Measurements from ENCODE around the gene SKOR2. TPM values are rescaled to one million over a fixed set of nuclear protein-coding genes. Genes with fewer than 3 reads are reported as not detected.

SKOR2 gene
- total RNA-seq, 1 donor from 2014 or later, result not detected

DNA sequence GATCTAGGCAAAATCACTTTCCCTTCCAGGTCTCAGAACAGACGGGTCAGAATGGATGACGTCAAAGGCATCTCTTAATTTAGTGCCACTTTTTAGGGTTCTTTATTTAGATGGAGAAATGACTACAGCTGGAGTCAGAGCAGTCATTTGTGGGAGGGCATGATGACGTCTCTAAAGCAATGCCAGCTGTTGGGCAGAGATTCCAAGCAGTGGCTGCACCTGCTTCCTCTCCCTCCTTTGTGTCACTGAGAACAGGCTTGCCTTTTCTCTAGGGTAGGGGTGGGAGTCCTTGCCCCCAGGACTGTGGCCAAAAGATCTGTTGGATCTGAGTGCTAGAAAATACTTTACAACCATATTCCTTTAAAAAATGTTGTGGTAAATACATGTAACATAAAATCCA, 28.7 kb upstream of the SKOR2 start:
- Mint-ChIP-seq H3K9me3 (no peaks in the 10 kb centered on the region), H3K4me1 (no peaks in the 10 kb centered on the region), H3K27ac (no peak overlapping the region), H3K27me3 (ENCODE audit: insufficient read depth, low read depth) (peaks cover 3% of the 10 kb centered on the region), H3K36me3 (no peaks in the 10 kb centered on the region), H3K4me3 (no peak overlapping the region)
- Histone ChIP-seq H2AFZ (replicated peaks) (no peak overlapping the region), H3K27ac (no peak overlapping the region), H3K4me3 (no peak overlapping the region), H3K79me2 (ENCODE audit: low read depth) (no peaks in the 10 kb centered on the region), H3K9me3 (ENCODE audit: low read depth) (no peaks in the 10 kb centered on the region), H3K9ac (no peak overlapping the region), H3F3A (ENCODE audit: low read depth) (no peaks in the 10 kb centered on the region), H4K20me1 (ENCODE audit: low read depth) (no peaks in the 10 kb centered on the region), H3K4me2 (no peak overlapping the region), H3K4me1 (no peaks in the 10 kb centered on the region), H3K36me3 (no peaks in the 10 kb centered on the region), H3K27me3 (peaks cover 5% of the 10 kb centered on the region)
- no peak for DNase-seq (ENCODE audit: low spot score)
- no peak for TF ChIP-seq CTCF (IDR thresholded peaks at IDR 0.05)
- TF ChIP-seq EZH2 (IDR thresholded peaks at IDR 0.05), result no peak
- no peak for TF ChIP-seq EZH2phosphoT487 (IDR thresholded peaks at IDR 0.05)

DNA sequence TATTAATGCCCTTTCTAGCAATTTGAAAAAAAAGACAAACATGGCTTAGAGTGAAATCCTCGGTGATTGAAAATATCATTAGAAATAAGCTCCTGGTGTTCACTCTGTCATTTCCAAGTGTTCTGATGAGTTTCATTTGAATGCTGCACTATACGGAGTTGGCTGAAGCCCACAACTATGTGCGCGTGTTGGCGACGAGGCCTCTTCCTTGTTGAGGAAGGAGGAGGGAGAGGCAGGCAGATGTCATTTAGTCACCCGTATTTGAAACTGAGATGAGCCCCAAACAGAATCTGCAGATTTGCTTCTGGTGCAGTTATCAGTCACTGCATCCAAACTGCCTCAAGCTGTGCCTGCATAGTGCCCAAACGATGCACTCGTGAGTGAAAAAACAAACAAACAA, 23.5 kb upstream of the SKOR2 start:
- no peaks in the 10 kb centered on the region for H3K79me2 ChIP-seq (ENCODE audit: low read depth)
- H3F3A ChIP-seq (ENCODE audit: low read depth), result no peaks in the 10 kb centered on the region
- TF ChIP-seq EZH2 (IDR thresholded peaks at IDR 0.05) (no peak), EZH2phosphoT487 (IDR thresholded peaks at IDR 0.05) (no peak), CTCF (IDR thresholded peaks at IDR 0.05) (no peak)
- no peaks in the 10 kb centered on the region for H3K4me1 ChIP-seq
- Mint-ChIP-seq H3K27ac (no peak overlapping the region), H3K36me3 (no peaks in the 10 kb centered on the region), H3K4me1 (no peaks in the 10 kb centered on the region), H3K27me3 (ENCODE audit: insufficient read depth, low read depth) (peaks cover 3% of the 10 kb centered on the region), H3K4me3 (no peak overlapping the region), H3K9me3 (no peaks in the 10 kb centered on the region)
- H3K27me3 ChIP-seq, result peaks cover 5% of the 10 kb centered on the region
- no peak overlapping the region for H3K27ac ChIP-seq
- H4K20me1 ChIP-seq (ENCODE audit: low read depth), result no peaks in the 10 kb centered on the region
- no peaks in the 10 kb centered on the region for H3K36me3 ChIP-seq
- DNase-seq (ENCODE audit: low spot score), result no peak
- no peaks in the 10 kb centered on the region for H3K9me3 ChIP-seq (ENCODE audit: low read depth)
- H3K4me2 ChIP-seq, result no peak overlapping the region
- no peak overlapping the region for H2AFZ ChIP-seq (replicated peaks)
- no peak overlapping the region for H3K9ac ChIP-seq
- H3K4me3 ChIP-seq, result no peak overlapping the region

GRCh38 chr18:47265197-47265596, 13.7 kb upstream of the SKOR2 start:
- Histone ChIP-seq H3K36me3 (no peaks in the 10 kb centered on the region), H3K9me3 (ENCODE audit: low read depth) (no peaks in the 10 kb centered on the region), H3K4me2 (no peak overlapping the region), H3K9ac (no peak overlapping the region), H3F3A (ENCODE audit: low read depth) (peaks cover 5% of the 10 kb centered on the region), H3K27ac (no peak overlapping the region), H3K27me3 (peaks cover 76% of the 10 kb centered on the region), H4K20me1 (ENCODE audit: low read depth) (peaks cover 24% of the 10 kb centered on the region), H3K79me2 (ENCODE audit: low read depth) (no peaks in the 10 kb centered on the region), H2AFZ (replicated peaks) (no peak overlapping the region), H3K4me3 (no peak overlapping the region), H3K4me1 (no peaks in the 10 kb centered on the region)
- H3K36me3 Mint-ChIP-seq, result no peaks in the 10 kb centered on the region
- TF ChIP-seq CTCF (IDR thresholded peaks at IDR 0.05) (no peak), EZH2phosphoT487 (IDR thresholded peaks at IDR 0.05) (no peak)
- no peak overlapping the region for H3K27ac Mint-ChIP-seq
- H3K4me1 Mint-ChIP-seq, result peaks cover 9% of the 10 kb centered on the region
- H3K27me3 Mint-ChIP-seq (ENCODE audit: insufficient read depth, low read depth), result peaks cover 63% of the 10 kb centered on the region
- H3K9me3 Mint-ChIP-seq, result peaks cover 2% of the 10 kb centered on the region
- no peak overlapping the region for H3K4me3 Mint-ChIP-seq
- no peak for DNase-seq (ENCODE audit: low spot score)
